GM18511 (cell line): ENCODE data around the gene SUGCT.
"Not testable (repeated sequence)": the region's sequence is repeated elsewhere in the genome, so short reads cannot be mapped to it uniquely, and the experiment has no call there.

Experiments used
- ATAC-seq: cut with Tn5 transposase; IDR thresholded peaks from one replicate; pipeline ENCODE4 v1.9.1; 2021; ENCODE audit warnings: mild to moderate bottlenecking, moderate library complexity; ENCODE audit not compliant: unreplicated experiment

The SUGCT gene

GRCh38 chr7:40138973-40139372, 4.2 kb downstream of the SUGCT start:
- ATAC-seq = no peak

GRCh38 chr7:40139891-40140290, 5.1 kb downstream of the SUGCT start:
- not testable (repeated sequence) for ATAC-seq

- ATAC-seq = not testable (repeated sequence)
Observed at GRCh38 chr7:40141916-40142315, 7.1 kb downstream of the SUGCT start.

GRCh38 chr7:40145596-40146130, 10.9 kb downstream of the SUGCT start:
- not testable (repeated sequence) for ATAC-seq

- no peak for ATAC-seq
Observed at GRCh38 chr7:40147371-40148246, 12.8 kb downstream of the SUGCT start.

GRCh38 chr7:40148247-40148580, 13.4 kb downstream of the SUGCT start:
- ATAC-seq = not testable (repeated sequence)

GRCh38 chr7:40148671-40149070, 13.9 kb downstream of the SUGCT start:
- ATAC-seq = no peak

- no peak for ATAC-seq
Observed at GRCh38 chr7:40151504-40151903, 16.7 kb downstream of the SUGCT start.

GRCh38 chr7:40156988-40157387, 22.2 kb downstream of the SUGCT start:
- ATAC-seq = no peak

GRCh38 chr7:40162516-40162915, 27.7 kb downstream of the SUGCT start:
- no peak for ATAC-seq

GRCh38 chr7:40165216-40165615, 30.4 kb downstream of the SUGCT start:
- no peak for ATAC-seq

- no peak for ATAC-seq
Observed at GRCh38 chr7:40167291-40167690, 32.5 kb downstream of the SUGCT start.

GRCh38 chr7:40168266-40168665, 33.5 kb downstream of the SUGCT start:
- ATAC-seq = not testable (repeated sequence)

- ATAC-seq = not testable (repeated sequence)
Observed at GRCh38 chr7:40173121-40173520, 38.3 kb downstream of the SUGCT start.

- ATAC-seq = not testable (repeated sequence)
Observed at GRCh38 chr7:40175256-40175655, 40.5 kb downstream of the SUGCT start.

GRCh38 chr7:40175725-40176510, 41.1 kb downstream of the SUGCT start:
- no peak for ATAC-seq

GRCh38 chr7:40177071-40177470, 42.3 kb downstream of the SUGCT start:
- no peak for ATAC-seq

GRCh38 chr7:40182452-40182851, 47.6 kb downstream of the SUGCT start:
- ATAC-seq = no peak

GRCh38 chr7:40186586-40186985, 51.8 kb downstream of the SUGCT start:
- ATAC-seq = no peak

GRCh38 chr7:40192036-40192435, 57.2 kb downstream of the SUGCT start:
- no peak for ATAC-seq

GRCh38 chr7:40194745-40195144, 59.9 kb downstream of the SUGCT start:
- ATAC-seq = no peak

GRCh38 chr7:40197527-40197926, 62.7 kb downstream of the SUGCT start:
- no peak for ATAC-seq
